GM19035 (cell line): ENCODE results near the gene RNASE8.

ENCODE experiments used
- ATAC-seq: cut with Tn5 transposase; IDR thresholded peaks from one replicate; pipeline ENCODE4 v1.9.1; 2021; ENCODE audit not compliant: unreplicated experiment

RNASE8 gene

GRCh38 chr14:21071225-21072030 is 13.8 kb downstream of the RNASE8 start:
- ATAC-seq: peak; percentile 58

DNA sequence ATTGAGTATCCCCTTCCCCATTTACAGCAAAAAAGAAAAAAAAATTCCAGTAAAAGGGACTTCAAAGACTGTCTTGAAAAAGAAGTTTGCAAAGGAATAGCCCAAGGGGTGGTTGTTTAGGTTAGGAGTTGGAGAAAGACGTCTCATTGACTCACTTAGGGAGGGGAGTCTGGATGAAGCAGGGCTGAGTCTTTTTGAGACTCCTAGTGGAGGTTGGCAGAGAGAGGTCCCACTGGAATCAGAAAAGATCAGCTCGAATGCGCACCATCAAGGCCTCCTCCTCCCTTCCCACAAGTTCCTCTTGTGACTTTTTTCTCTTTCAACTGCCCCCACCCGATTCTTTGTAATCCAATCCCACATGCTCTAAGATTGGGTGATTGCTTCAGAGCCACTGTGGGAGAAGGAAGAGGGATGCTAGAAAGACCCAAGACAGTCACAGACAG is 14.4 kb downstream of the RNASE8 start:
- no peak for ATAC-seq

DNA sequence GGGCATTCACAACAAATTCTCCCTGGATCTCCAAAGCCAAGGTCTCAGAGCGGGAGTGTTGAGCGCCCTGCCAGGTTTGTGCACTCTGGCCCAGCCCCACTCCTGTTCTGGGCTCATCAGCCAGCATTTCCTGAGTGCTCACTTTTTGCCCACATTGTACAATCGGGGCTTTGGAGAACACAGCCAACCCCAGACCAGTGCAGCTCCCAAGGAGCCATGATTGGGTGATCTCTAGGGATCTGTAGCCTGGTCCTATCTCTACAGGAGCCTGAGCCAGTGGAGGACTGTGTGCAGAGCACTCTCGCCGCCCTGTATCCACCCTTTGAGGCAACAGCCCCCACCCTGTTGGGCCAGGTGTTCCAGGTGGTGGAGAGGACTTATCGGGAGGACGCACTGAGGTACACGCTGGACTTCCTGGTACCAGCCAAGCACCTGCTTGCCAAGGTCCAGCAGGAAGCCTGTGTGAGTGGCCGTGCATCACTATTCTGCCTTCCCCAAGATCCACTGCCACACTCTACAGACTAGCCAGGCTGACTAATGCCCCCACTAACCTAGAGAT is 15.2 kb downstream of the RNASE8 start:
- no peak for ATAC-seq

- no peak for ATAC-seq
Observed at GRCh38 chr14:21073921-21074320, 16.3 kb downstream of the RNASE8 start.

GRCh38 chr14:21074398-21075272 is 17.0 kb downstream of the RNASE8 start:
- ATAC-seq: no peak

DNA sequence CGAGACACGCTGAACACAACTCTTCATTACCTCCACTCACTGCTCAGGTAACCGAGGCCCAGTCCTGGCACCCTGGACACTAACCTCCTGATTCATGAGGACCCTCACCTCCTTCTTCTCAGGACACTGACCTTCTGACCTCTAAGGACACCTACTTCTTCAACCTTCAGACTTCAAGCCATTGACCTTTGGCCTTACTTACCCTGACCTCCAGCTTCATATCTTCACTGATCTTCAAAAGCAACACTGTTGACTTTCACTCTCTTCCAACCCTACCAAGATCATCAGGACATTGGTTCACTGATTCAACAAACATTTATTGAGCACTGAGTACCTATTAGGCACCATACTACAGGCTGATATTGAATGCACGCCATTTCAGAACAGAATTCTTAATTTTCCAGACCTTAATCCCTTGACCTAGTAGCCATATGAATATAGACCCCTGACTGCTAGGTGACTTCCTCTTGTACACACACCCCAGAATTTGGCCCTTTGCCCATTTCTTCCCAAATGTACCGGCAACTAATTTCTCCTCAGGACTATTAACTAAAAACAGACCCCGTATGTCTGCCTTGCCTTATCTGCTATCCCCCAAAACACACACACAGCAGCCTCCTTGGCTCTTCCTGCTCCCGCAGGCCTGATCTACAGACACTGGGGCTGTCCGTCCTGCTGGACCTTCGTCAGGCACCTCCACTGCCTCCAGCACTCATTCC is 18.3 kb downstream of the RNASE8 start:
- ATAC-seq: no peak

GRCh38 chr14:21077672-21078071 is 20.1 kb downstream of the RNASE8 start:
- ATAC-seq: no peak

- ATAC-seq: no peak
Observed at GRCh38 chr14:21078287-21078686, 20.7 kb downstream of the RNASE8 start.

- ATAC-seq: no peak
Observed at GRCh38 chr14:21078726-21079125, 21.1 kb downstream of the RNASE8 start.

DNA sequence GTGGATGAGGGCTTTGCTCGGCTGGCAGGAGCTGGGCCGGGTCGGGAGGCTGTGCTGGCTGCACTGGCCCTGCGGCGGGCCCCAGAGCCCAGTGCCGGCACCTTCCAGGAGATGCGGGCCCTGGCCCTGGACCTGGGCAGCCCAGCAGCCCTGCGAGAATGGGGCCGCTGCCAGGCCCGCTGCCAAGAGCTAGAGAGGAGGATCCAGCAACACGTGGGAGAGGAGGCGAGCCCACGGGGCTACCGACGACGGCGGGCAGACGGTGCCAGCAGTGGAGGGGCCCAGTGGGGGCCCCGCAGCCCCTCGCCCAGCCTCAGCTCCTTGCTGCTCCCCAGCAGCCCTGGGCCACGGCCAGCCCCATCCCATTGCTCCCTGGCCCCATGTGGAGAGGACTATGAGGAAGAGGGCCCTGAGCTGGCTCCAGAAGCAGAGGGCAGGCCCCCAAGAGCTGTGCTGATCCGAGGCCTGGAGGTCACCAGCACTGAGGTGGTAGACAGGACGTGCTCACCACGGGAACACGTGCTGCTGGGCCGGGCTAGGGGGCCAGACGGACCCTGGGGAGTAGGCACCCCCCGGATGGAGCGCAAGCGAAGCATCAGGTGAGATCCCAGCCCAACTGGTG is 24.0 kb downstream of the RNASE8 start:
- ATAC-seq: no peak

- ATAC-seq: no peak
Observed at GRCh38 chr14:21083565-21084325, 26.1 kb downstream of the RNASE8 start.

- no peak for ATAC-seq
Observed at GRCh38 chr14:21084396-21084795, 26.8 kb downstream of the RNASE8 start.

- no peak for ATAC-seq
Observed at GRCh38 chr14:21084998-21085853, 27.6 kb downstream of the RNASE8 start.

GRCh38 chr14:21086908-21087293 is 29.3 kb downstream of the RNASE8 start:
- ATAC-seq: no peak

DNA sequence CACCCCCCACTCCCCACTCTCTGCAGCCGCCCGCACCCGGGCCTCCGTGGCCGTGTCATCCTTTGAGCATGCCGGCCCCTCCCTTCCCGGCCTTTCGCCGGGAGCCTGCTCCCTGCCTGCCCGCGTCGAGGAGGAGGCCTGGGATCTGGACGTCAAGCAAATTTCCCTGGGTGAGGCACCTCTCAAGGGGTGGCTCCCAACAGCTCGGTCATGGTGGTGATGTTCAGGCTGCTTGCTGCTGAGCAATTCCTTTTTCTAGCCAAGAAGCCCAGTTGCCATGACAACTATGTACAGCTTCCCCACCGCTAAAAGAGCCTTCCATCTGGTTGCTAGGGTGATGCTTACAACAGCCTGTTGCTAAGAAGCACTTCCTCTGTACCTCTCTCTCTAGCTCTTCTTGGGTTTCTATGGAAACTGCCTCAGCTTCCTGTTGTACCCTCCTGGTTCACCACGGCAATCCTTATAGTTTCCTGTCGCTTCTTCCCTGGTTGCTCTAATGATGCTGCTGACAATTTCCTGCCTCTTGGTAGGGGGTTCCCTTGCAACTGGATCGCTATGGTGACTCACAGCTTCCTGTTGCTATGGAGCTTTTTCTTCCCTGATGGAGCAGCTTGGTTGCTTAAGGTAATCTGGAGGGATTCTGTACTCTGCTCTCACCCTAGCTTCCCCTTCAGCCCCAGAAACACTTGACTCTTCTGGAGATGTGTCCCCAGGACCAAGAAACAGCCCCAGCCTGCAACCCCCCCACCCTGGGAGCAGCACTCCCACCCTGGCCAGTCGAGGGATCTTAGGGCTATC is 29.9 kb downstream of the RNASE8 start:
- ATAC-seq: no peak

- no peak for ATAC-seq
Observed at GRCh38 chr14:21088687-21089086, 31.1 kb downstream of the RNASE8 start.

GRCh38 chr14:21089271-21089670 is 31.6 kb downstream of the RNASE8 start:
- ATAC-seq: no peak

- no peak for ATAC-seq
Observed at GRCh38 chr14:21089877-21090193, 32.2 kb downstream of the RNASE8 start.
